K562 (cell line): Measurements from ENCODE around the gene OXSM. TPM values are rescaled to one million over a fixed set of nuclear protein-coding genes. Genes with fewer than 3 reads are reported as not detected.
A peak's percentile ranks its signal among the peaks of the same experiment; 100 is the strongest.

Experiments
- BDP1 ChIP-seq: IDR thresholded peaks from 3 replicates; pipeline ENCODE4 v1.6.1; 2011; ENCODE audit not compliant: insufficient read length, insufficient read depth
- CAMTA2 ChIP-seq: fragments of 250-450 bp; sonication (Bioruptor Pico); conservative IDR thresholded peaks from 2 replicates; pipeline ENCODE4 v1.5.1; 2022
- CBFA2T3 ChIP-seq: fragments of 450-650 bp; IDR thresholded peaks from 2 replicates; pipeline ENCODE4 v1.6.1; 2017
- CBX5 ChIP-seq: IDR thresholded peaks from 2 replicates; pipeline ENCODE4 v1.6.1; 2014; ENCODE audit warnings: low read depth, borderline replicate concordance
- FOSL1 ChIP-seq: fragments of 200-800 bp; sonication (Bioruptor generic); conservative IDR thresholded peaks from 2 replicates; pipeline ENCODE4 v1.6.1; 2016; ENCODE audit warnings: missing genetic modification characterization, missing compliant biosample characterization
- FOXK1 ChIP-seq: sonication (generic); formaldehyde crosslinking; IDR thresholded peaks from 2 replicates; pipeline ENCODE4 v1.8.0; 2022; ENCODE audit warnings: missing genetic modification reagents, mild to moderate bottlenecking, borderline replicate concordance
- GTF2E2 ChIP-seq: fragments of 200-800 bp; sonication (Bioruptor generic); IDR thresholded peaks from 2 replicates; pipeline ENCODE4 v1.6.1; 2016; ENCODE audit warnings: missing genetic modification characterization, missing compliant biosample characterization
- HMBOX1 ChIP-seq: sonication (generic); IDR thresholded peaks from 2 replicates; pipeline ENCODE4 v1.6.1; 2016
- HOMEZ ChIP-seq: fragments of 250-450 bp; sonication (Bioruptor Pico); IDR thresholded peaks from 2 replicates; pipeline ENCODE4 v1.4.0; 2020; ENCODE audit warnings: mild to moderate bottlenecking, moderate library complexity
- IFI16 ChIP-seq: fragments of 250-450 bp; sonication (Bioruptor Pico); IDR thresholded peaks from 2 replicates; pipeline ENCODE4 v2.1.2; 2022; ENCODE audit warnings: mild to moderate bottlenecking, inconsistent platforms
- ILF3 ChIP-seq: fragments of 450-650 bp; IDR thresholded peaks from 2 replicates; pipeline ENCODE4 v1.6.1; 2018; ENCODE audit warnings: antibody characterized with exemption, mild to moderate bottlenecking, moderate library complexity, borderline replicate concordance
- NCOA1 ChIP-seq: fragments of 450-650 bp; IDR thresholded peaks from 2 replicates; pipeline ENCODE4 v1.6.1; 2016; ENCODE audit warnings: low read depth
- NCOA4 ChIP-seq: fragments of 450-650 bp; IDR thresholded peaks from 2 replicates; pipeline ENCODE4 v1.6.1; 2018; ENCODE audit warnings: mild to moderate bottlenecking; ENCODE audit not compliant: partially characterized antibody
- SAFB ChIP-seq: fragments of 200-400 bp; formaldehyde crosslinking; IDR thresholded peaks from 2 replicates; pipeline ENCODE4 v1.6.1; 2017; ENCODE audit warnings: low read depth, low read length, borderline replicate concordance
- TAF7 ChIP-seq: fragments of 450-650 bp; IDR thresholded peaks from 2 replicates; pipeline ENCODE4 v1.6.1; 2016; ENCODE audit warnings: missing genetic modification characterization, missing compliant biosample characterization
- TGIF2 ChIP-seq: sonication (generic); formaldehyde crosslinking; IDR thresholded peaks from 2 replicates; pipeline ENCODE4 v1.8.1; 2022; ENCODE audit warnings: mild to moderate bottlenecking, missing genetic modification reagents, moderate library complexity
- ZBTB26 ChIP-seq: fragments of 450-650 bp; formaldehyde crosslinking; IDR thresholded peaks from 2 replicates; pipeline ENCODE4 v1.4.0; 2022; ENCODE audit warnings: missing genetic modification characterization
- ZBTB33 ChIP-seq: sonication (generic); formaldehyde crosslinking; IDR thresholded peaks from 2 replicates; pipeline ENCODE4 v1.8.1; 2023; ENCODE audit warnings: mild to moderate bottlenecking, missing genetic modification reagents
- ZKSCAN8 ChIP-seq: fragments of 200-800 bp; sonication (Bioruptor generic); IDR thresholded peaks from 2 replicates; pipeline ENCODE4 v1.6.1; 2016; ENCODE audit warnings: missing genetic modification characterization, missing compliant biosample characterization
- ZNF124 ChIP-seq: sonication (generic); formaldehyde crosslinking; IDR thresholded peaks from 2 replicates; pipeline ENCODE4 v1.8.1; 2022; ENCODE audit warnings: missing genetic modification reagents
- ZNF316 ChIP-seq: fragments of 450-650 bp; IDR thresholded peaks from 2 replicates; pipeline ENCODE4 v1.6.1; 2016
- polyA plus RNA-seq, 8 experiments: library from polyadenylated mRNA; depleted of rRNA in 4 of 8; stranded (reverse) in 5 of 8; unstranded in 3 of 8; fragments of >200 nt; fragmentation: Nextera tagmentation in 2 of 8; fragmentation: Illumina TruSeq in 1 of 8; extraction: Ambion mirVana in 2 of 8; extraction: Trizol in 1 of 8; gene quantifications; 2 replicates each; pipeline versions ENCODE4 v1.2.1 to v1.2.3, GENCODE V29; 2011 to 2014; ENCODE audit warnings: inconsistent platforms in 1 of 8, missing spikeins in 1 of 8
- total RNA-seq, 7 experiments: library from RNA; depleted of rRNA in 6 of 7; stranded (reverse); fragments of >200 nt in 6 of 7; fragmentation: Illumina TruSeq in 2 of 7; extraction: Trizol in 2 of 7; gene quantifications; 2 replicates each; pipeline versions ENCODE4 v1.2.1 to v1.2.3, GENCODE V29; 2011 to 2021; ENCODE audit warnings: low replicate concordance in 1 of 7

The OXSM gene
- total and polyA plus RNA-seq, 9 of the 15 experiments (the other 6 are each of a cell fraction or from before 2014, with no cell fraction given), result 24.0 to 107 (median 34.0) TPM

DNA sequence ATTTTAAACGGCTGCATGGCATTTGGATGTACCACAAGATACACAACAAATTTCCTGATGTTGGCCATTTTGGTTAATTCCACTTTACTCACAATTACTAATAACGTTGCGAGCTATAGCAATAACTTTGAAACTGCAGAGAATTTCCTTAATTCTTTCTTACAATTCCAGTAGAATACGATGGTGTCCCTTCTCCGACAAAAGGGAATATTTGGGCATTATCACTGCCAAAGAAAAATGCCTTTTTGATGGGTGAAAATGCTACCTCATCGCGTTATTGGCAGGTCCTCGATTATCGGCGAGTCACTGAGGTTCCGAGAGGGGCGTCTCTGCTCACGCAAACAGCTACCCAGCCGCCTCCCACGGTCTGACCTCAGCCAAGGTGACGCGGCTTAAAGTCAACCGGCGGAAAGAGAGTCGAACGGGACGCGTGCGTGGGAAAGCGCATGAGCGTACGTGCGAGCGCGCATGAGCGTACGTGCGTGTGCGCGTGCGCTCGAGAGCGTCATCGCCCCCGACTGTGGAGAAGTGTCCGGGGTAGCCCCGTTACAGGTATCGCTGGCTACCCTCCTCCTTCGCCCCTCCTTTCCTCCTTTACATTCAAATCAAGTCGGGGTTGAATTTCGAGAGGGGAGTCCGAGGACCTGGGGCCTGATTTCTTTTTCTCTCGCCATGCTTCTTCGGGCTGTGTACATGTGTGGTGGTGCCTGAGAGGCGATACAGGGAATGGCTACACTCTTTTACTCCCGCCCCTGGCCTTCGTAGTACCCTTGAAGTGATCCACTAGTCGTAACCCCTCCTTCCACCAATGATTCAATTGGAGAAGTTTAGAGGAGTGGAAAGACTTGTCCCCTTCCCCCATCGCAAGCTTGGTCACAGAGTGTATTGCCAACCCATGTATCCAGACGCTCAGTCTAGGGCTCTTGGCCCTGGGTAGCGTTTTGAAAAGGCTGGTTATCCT is at the start of gene OXSM (continued):
- TF ChIP-seq ZBTB26 (CRISPR knock-in tag) (0 out of 2 replicates have a peak, but pooled peaks have one; percentile 13), SAFB (peak; percentile 60), ZKSCAN8 (CRISPR knock-in tag) (no peak), GTF2E2 (tag) (0 out of 2 replicates have a peak, but pooled peaks have one; percentile 4), NCOA4 (no peak), TAF7 (tag) (peak; percentile 51), TGIF2 (no peak), CBFA2T3 (no peak; the same call in 1 of the 2 replicates), FOSL1 (peak; percentile 68; the same call in 1 of the 2 replicates), FOXK1 (peak; percentile 76; the same call in 1 of the 2 replicates), ZNF316 (peak; percentile 97), NCOA1 (peak; percentile 78; the same call in 1 of the 2 replicates), ZBTB33 (CRISPR knock-in tag) (no peak), CAMTA2 (0 out of 2 replicates have a peak, but pooled peaks have one; percentile 58), HOMEZ (CRISPR knock-in tag) (no peak), IFI16 (no peak), ILF3 (no peak), BDP1 (no peak), CBX5 (no peak), ZNF124 (CRISPR knock-in tag) (no peak), HMBOX1 (peak; percentile 27; the same call in 1 of the 2 replicates)
